Measurements from ENCODE around the gene RAPGEF6.

The RAPGEF6 gene

DNA sequence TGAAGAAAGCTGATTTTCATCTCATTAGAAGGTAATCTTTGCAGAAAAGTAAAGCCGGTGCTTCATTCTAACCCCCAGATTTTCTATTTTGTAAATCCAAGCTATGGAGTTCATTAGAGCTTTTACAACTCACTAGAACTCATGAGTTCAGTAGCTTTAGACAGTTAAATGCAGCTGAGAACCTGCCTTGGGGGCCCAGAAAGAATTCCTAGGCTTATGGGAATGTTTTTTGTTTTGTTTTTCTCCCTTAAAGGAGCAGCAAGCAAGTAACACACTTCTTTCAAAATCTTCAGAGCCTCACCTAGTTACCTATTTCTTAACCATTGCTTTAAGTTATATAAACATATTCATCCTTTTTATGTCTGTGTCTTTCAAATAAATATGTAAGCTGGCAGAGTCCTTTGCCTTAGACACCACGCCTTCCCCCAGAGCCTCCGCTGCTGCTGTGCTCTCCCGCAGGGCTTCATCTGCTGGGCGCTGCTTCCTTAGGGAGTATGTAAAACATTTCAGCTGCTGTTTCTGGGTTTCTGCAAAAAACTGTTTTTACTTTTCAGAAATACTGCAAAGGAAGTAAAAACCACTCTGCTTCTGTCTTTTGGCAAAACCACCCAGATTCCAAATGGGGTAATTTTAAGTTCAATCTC lies 238.3 kb downstream of the RAPGEF6 start:
- Histone ChIP-seq H3K36me3 (replicated peaks) (peaks cover 13% of the 10 kb centered on the region), H3K27me3 (ENCODE audit: low read depth) (no peaks in the 10 kb centered on the region), H3K4me3 (no peak overlapping the region), H3K4me1 (no peaks in the 10 kb centered on the region), H3K9me3 (no peaks in the 10 kb centered on the region)
- in situ Hi-C loops (cut with MboI; ENCODE audit: low sequenced_read_pairs): loop anchor here (25.0 kb wide), 1 partner anchor 234 kb away; the partner anchor contains the start of genes HINT1 and LYRM7
- no peak for DNase-seq (ENCODE audit: low spot score in 2 of 2)

DNA sequence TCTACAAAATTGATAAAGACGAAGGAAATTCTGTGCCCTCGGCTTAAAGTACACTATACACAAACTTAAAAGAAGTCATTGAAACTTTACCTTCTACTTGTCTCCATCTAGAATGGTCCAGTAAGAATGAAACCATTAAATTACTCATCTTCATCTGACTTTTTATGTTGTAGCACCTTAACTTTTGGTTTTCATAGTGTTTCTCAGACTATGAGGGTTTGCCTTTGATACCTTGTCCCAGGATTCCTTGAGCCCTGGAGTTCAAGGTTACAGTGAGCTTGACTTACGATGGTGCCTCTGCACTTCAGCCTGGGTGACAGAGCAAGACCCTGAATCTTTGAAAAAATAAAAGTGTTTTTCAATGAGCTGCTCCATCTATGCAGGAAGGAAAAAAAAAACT lies 239.0 kb downstream of the RAPGEF6 start:
- peaks cover 14% of the 10 kb centered on the region for H3K36me3 ChIP-seq (replicated peaks)
- DNase-seq (ENCODE audit: low spot score in 2 of 2): no peak
- H3K27me3 ChIP-seq (ENCODE audit: low read depth): no peaks in the 10 kb centered on the region
- H3K4me1 ChIP-seq: no peaks in the 10 kb centered on the region
- in situ Hi-C loops (cut with MboI; ENCODE audit: low sequenced_read_pairs): loop anchor here (25.0 kb wide), 1 partner anchor 234 kb away; the partner anchor contains the start of genes HINT1 and LYRM7
- no peaks in the 10 kb centered on the region for H3K9me3 ChIP-seq
- no peak overlapping the region for H3K4me3 ChIP-seq

DNA sequence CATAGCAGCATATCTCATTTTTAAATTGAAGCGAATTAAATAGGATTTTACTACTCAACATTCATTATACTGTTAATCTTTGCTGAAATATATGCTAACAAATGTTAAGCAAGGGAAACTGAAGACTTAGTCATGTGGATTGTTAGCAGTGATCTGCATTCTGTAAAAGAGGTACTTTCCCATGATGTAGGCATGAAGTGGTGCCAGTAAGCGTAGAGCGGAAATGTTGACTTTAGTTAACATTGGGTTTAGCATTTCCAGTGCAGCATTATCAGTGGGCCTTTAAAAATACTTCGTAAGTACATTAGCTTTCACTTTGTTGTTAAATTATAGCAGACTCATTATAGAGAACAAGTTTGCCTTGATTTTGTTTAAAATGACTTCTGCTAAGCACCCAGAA lies 240.9 kb downstream of the RAPGEF6 start:
- no peak for DNase-seq (ENCODE audit: low spot score in 2 of 2)
- in situ Hi-C loops (cut with MboI; ENCODE audit: low sequenced_read_pairs): loop anchor here (25.0 kb wide), 1 partner anchor 232 kb away; the partner anchor contains the start of genes HINT1 and LYRM7
- Histone ChIP-seq H3K27me3 (ENCODE audit: low read depth) (no peaks in the 10 kb centered on the region), H3K36me3 (replicated peaks) (peaks cover 21% of the 10 kb centered on the region), H3K9me3 (no peaks in the 10 kb centered on the region), H3K4me1 (no peaks in the 10 kb centered on the region), H3K4me3 (no peak overlapping the region)

DNA sequence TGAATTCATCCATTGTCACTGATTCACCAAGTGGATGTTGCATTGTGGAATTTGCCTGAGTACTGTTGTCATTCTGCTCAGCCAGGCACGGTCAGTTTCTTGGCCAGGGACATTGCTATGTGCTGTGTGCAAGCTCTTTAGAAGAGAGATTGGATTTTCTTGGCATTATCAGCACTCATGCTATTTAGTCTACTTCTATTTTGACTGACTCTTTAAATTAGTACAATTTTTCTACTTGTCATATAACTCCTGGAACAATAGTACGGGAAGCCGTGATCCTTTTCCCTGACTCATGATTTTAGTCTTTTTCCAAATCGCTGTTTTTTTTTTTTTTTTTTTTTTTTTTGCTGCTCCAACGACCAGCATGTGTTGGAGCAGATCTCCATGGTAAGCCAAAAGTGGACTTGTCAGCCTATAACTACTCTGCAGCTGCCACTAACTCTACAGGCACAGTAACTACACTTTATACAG lies 241.5 kb downstream of the RAPGEF6 start:
- no peak for DNase-seq (ENCODE audit: low spot score in 2 of 2)
- in situ Hi-C loops (cut with MboI; ENCODE audit: low sequenced_read_pairs): loop anchor here (25.0 kb wide), 1 partner anchor 231 kb away; the partner anchor contains the start of genes HINT1 and LYRM7
- Histone ChIP-seq H3K27me3 (ENCODE audit: low read depth) (no peaks in the 10 kb centered on the region), H3K9me3 (no peaks in the 10 kb centered on the region), H3K4me3 (no peak overlapping the region), H3K4me1 (no peaks in the 10 kb centered on the region), H3K36me3 (replicated peaks) (peaks cover 22% of the 10 kb centered on the region)

DNA sequence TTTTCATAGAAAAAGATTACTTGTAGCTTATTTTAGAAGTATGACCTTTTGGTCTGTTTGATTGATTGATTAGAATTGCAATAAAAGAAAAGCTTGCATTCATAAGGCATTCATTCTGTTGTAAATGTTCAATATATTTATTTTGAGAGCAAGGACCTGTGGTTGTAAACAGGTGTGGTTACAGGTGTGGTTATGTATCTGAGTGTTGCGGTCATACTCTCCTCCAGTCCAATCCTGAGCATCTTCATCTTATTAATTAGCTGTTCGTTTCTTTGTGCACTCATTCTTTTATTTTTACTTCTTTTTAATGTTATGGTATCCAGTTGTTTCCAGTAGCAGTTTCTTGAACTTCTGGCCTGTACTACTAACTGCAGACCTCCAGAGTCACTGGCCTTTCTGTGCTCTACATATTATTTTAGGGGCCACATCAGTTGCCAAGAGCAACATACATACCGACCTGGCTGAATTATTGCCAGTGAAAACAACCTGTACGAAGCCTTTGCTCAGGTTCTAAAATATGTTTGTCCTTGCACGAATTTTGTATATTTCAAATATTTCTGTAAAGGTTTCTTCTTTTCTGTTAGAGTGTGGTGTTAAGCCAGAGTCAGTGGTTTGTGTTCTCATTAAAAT lies 242.4 kb downstream of the RAPGEF6 start:
- Histone ChIP-seq H3K9me3 (no peaks in the 10 kb centered on the region), H3K4me1 (no peaks in the 10 kb centered on the region), H3K27me3 (ENCODE audit: low read depth) (no peaks in the 10 kb centered on the region), H3K4me3 (no peak overlapping the region), H3K36me3 (replicated peaks) (peaks cover 22% of the 10 kb centered on the region)
- no peak for DNase-seq (ENCODE audit: low spot score in 2 of 2)
- in situ Hi-C loops (cut with MboI; ENCODE audit: low sequenced_read_pairs): loop anchor here (25.0 kb wide), 1 partner anchor 230 kb away; the partner anchor contains the start of genes HINT1 and LYRM7

DNA sequence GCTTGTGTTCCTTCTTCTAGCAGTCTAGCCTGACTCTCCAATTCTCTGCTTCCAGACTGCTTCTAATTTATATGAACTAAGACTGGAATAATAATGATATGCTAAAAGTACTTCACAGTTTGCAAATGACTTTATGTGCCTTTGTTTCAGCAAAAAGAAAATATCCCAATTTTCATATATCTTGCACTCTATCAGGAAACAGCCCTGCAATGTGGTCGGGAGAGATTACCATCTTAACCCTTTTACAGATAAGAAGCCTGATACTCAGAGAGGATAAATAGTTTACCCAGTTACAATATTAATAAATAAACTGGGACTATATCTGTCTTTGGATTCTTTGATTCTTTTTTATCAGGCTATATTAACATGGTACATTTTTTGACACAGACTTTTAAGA lies 245.2 kb downstream of the RAPGEF6 start:
- Histone ChIP-seq H3K9me3 (no peaks in the 10 kb centered on the region), H3K36me3 (replicated peaks) (peaks cover 22% of the 10 kb centered on the region), H3K27me3 (ENCODE audit: low read depth) (no peaks in the 10 kb centered on the region), H3K4me3 (no peak overlapping the region), H3K4me1 (no peaks in the 10 kb centered on the region)
- no peak for DNase-seq (ENCODE audit: low spot score in 2 of 2)
- in situ Hi-C loops (cut with MboI; ENCODE audit: low sequenced_read_pairs): loop anchor here (25.0 kb wide), 1 partner anchor 228 kb away; the partner anchor contains the start of genes HINT1 and LYRM7

DNA sequence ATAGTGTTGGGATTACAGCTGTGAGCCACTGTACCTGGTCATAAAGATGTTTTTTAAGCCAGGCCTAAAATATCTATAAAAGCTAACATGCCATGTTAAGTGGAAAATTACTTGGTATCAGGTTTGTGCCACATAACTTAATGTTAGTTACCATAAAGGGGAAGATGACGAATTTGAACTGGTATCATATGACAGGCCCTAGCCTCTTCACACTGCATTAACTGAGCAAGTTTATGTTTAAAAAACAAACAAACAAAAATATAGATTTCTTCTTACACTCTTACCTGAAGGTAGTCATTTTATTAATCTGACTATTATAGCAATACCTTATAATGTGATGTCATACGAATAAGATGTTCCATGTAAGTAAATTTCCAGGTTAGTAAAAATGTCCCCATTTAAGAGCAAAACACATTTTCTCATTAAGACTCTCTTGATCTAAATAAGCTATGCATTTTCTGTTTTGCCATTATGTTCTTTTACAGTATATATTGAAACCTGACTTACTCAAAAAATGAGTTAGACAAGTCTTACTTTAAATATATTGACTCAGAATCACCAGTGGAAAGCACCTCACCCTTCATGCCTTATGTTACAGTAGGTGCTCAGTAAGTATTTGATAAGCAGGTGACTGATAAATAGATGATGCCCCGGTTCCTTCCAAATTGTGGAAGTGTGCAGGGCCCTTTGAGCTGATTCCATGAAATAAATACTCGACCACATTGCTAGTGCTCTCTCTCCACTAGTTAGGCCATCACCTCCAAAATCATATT lies 245.7 kb downstream of the RAPGEF6 start:
- Histone ChIP-seq H3K9me3 (no peaks in the 10 kb centered on the region), H3K36me3 (replicated peaks) (peaks cover 22% of the 10 kb centered on the region), H3K4me3 (no peak overlapping the region), H3K4me1 (no peaks in the 10 kb centered on the region), H3K27me3 (ENCODE audit: low read depth) (no peaks in the 10 kb centered on the region)
- in situ Hi-C loops (cut with MboI; ENCODE audit: low sequenced_read_pairs): loop anchor here (25.0 kb wide), 1 partner anchor 227 kb away; the partner anchor contains the start of genes HINT1 and LYRM7
- DNase-seq (ENCODE audit: low spot score in 2 of 2): no peak

DNA sequence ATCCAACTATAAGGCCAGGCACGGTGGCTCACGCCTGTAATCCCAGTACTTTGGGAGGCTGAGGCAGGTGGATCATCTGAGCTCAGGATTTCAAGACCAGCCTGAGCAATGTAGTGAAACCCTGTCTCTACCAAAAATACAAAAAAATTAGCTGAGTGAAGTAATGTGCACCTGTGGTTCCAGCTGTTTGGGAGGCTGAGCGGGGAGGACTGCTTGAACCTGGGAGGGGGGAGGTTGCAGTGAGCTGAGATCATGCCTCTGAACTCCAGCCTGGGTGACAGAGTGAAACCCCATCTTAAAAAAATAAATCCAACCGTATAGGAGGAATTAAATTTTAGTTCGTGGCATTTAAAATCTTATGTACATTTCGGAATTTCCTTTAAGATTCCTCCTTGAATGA lies 247.8 kb downstream of the RAPGEF6 start:
- DNase-seq (ENCODE audit: low spot score in 2 of 2): no peak
- no peaks in the 10 kb centered on the region for H3K27me3 ChIP-seq (ENCODE audit: low read depth)
- no peaks in the 10 kb centered on the region for H3K9me3 ChIP-seq
- no peak overlapping the region for H3K4me3 ChIP-seq
- no peaks in the 10 kb centered on the region for H3K4me1 ChIP-seq
- in situ Hi-C loops (cut with MboI; ENCODE audit: low sequenced_read_pairs): loop anchor here (25.0 kb wide), 1 partner anchor 225 kb away; the partner anchor contains the start of genes HINT1 and LYRM7
- peaks cover 14% of the 10 kb centered on the region for H3K36me3 ChIP-seq (replicated peaks)

DNA sequence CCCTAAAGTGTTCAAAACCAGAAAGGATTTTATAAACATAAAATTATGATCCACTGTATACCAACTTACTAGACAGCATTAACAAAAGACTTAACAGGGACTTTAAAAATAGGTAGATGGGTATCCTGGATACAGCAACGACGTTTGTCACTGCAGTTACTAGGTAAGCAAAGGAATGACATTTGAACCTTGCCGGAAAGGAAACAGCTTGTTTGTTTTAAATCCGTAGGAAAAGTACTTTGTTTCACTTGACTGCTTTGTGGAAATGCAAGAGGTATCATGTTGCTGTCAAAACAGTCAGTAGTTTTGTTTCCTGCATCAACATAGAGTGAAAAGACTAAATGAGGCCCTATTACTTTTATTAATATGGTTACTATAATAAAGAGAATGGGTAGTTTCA lies 248.2 kb downstream of the RAPGEF6 start:
- Histone ChIP-seq H3K4me1 (no peaks in the 10 kb centered on the region; the same call in 1 of the 2 replicates), H3K36me3 (replicated peaks) (peaks cover 9% of the 10 kb centered on the region), H3K9me3 (no peaks in the 10 kb centered on the region), H3K4me3 (no peak overlapping the region), H3K27me3 (ENCODE audit: low read depth) (no peaks in the 10 kb centered on the region)
- in situ Hi-C loops (cut with MboI; ENCODE audit: low sequenced_read_pairs): loop anchor here (25.0 kb wide), 1 partner anchor 224 kb away; the partner anchor contains the start of genes HINT1 and LYRM7
- no peak for DNase-seq (ENCODE audit: low spot score in 2 of 2)

DNA sequence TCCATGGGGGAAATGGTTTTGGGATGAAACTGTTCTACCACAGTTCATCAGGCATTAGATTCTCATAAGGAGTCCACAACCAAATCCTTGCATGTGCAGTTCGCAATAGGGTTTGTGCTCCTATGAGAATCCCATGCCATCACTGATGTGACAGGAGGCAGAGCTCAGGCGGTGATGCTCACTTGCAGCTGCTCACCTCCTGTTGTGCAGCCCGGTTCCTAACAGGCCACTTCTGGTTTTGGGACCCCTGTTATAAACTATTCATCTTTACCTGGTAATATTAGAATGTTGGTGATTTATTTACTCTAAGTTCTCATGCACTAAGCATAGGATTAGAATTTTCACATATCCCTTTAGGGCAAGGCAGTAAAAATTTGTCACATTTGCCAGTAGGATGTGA lies 248.9 kb downstream of the RAPGEF6 start:
- in situ Hi-C loops (cut with MboI; ENCODE audit: low sequenced_read_pairs): loop anchor here (25.0 kb wide), 1 partner anchor 224 kb away; the partner anchor contains the start of genes HINT1 and LYRM7
- Histone ChIP-seq H3K27me3 (ENCODE audit: low read depth) (no peaks in the 10 kb centered on the region), H3K4me3 (no peak overlapping the region), H3K4me1 (no peaks in the 10 kb centered on the region; the same call in 1 of the 2 replicates), H3K9me3 (no peaks in the 10 kb centered on the region), H3K36me3 (replicated peaks) (peaks cover 8% of the 10 kb centered on the region)
- no peak for DNase-seq (ENCODE audit: low spot score in 2 of 2)

DNA sequence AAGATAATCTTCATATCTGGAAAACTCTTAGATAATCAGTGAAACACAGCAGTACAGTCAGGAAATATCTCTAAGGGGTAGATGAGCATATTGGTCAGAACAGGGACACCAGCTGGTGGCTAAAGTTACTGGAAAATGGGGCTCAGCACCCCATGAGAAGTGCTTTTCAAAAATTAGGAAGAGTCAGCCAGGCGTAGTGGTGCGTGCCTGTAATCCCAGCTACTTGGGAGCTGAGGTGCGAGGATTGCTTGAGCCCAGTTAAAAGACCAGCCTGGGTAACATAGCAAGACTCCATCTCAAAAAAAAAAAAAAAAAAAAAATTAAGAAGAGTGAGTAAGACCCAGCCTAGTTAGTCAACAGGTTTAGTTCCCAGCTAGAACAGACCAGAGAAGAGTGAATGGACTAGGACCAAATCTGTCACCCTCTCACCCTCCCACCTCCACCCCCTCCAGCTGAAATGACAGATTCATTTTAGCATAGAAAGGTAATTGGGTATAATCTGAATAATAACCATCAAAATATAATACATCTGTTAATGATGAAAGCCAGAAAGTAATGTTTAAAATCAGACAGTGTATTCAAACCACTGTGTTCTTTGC lies 250.3 kb downstream of the RAPGEF6 start:
- in situ Hi-C loops (cut with MboI; ENCODE audit: low sequenced_read_pairs): loop anchor here (25.0 kb wide), 1 partner anchor 222 kb away; the partner anchor contains the start of genes HINT1 and LYRM7
- Histone ChIP-seq H3K4me3 (no peak overlapping the region), H3K9me3 (no peaks in the 10 kb centered on the region), H3K27me3 (ENCODE audit: low read depth) (no peaks in the 10 kb centered on the region), H3K36me3 (replicated peaks) (peaks cover 5% of the 10 kb centered on the region), H3K4me1 (no peaks in the 10 kb centered on the region; the same call in 1 of the 2 replicates)
- no peak for DNase-seq (ENCODE audit: low spot score in 2 of 2)

DNA sequence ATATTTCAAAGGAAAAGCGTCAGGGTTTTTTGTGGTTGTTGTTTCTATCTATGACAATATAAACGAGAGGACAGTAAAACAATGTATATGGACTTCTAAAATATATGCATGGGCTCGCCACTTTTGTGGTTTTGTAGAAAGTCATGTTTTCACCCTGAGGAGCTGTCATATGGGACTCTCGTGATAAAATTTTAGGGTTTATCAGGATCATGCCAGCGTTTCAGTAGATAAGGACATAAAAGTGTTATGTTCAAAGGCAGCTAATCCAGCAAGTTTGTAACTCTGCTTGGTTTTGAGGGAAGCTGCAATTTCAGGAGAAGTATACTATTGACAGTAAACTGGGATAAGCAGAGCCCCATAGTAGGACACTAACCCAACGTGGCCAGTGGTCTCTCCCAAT lies 250.9 kb downstream of the RAPGEF6 start:
- no peaks in the 10 kb centered on the region for H3K9me3 ChIP-seq
- no peak for DNase-seq (ENCODE audit: low spot score in 2 of 2)
- H3K36me3 ChIP-seq (replicated peaks): peaks cover 2% of the 10 kb centered on the region
- H3K4me3 ChIP-seq: no peak overlapping the region
- in situ Hi-C loops (cut with MboI; ENCODE audit: low sequenced_read_pairs): loop anchor here (25.0 kb wide), 1 partner anchor 222 kb away; the partner anchor contains the start of genes HINT1 and LYRM7
- no peaks in the 10 kb centered on the region; the same call in 1 of the 2 replicates for H3K4me1 ChIP-seq
- H3K27me3 ChIP-seq (ENCODE audit: low read depth): no peaks in the 10 kb centered on the region

Measured in HAP-1 (cell line).